ENCODE results near the gene CDC7.

The CDC7 gene

DNA sequence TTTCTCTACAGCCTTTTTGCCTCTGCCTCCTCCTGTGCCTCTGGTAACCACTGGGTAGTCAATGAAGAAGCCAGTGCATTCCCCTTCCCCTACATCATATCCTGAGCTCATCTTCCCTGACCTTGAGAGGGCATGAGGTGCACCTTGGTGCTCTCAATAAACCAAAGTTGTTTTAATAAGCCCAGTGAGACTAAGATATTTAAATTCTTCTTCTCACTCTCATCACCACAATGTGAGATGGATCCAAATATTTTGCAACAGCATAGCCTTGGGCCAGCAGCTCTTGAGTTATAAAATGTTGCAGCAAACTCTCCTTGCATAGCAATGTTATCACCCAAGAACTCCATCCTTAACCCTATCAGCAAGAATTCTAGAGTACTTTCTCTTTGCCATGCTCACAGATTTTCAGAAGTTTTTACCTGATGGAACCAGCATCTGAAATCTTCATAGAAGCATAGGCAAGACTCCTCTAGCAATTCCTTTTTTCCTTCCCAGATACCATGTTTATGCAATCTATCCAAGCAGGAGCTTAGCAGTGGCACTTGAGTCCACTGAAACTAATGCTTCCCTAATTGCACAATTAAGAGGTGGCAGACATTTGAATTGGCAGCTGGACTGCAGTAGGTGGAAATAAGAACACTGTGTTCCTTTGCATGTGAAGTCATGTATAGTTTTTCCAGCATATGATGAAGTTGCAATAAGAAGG is 36.8 kb downstream of the CDC7 start:
- no peak for ATAC-seq
- TF ChIP-seq POU6F1 (CRISPR knock-in tag; IDR thresholded peaks at IDR 0.05; ENCODE audit: borderline replicate concordance, low read depth) (no peak), GLIS3 (CRISPR knock-in tag; IDR thresholded peaks at IDR 0.05) (no peak), SNAI2 (CRISPR knock-in tag; IDR thresholded peaks at IDR 0.05) (no peak), ZNF8 (CRISPR knock-in tag; IDR thresholded peaks at IDR 0.05) (no peak), RARB (CRISPR knock-in tag; IDR thresholded peaks at IDR 0.05) (no peak), CSDC2 (CRISPR knock-in tag; IDR thresholded peaks at IDR 0.05) (no peak), TSHZ2 (CRISPR knock-in tag; IDR thresholded peaks at IDR 0.05) (no peak), ZFP30 (CRISPR knock-in tag; IDR thresholded peaks at IDR 0.05) (no peak), ZNF70 (CRISPR knock-in tag; IDR thresholded peaks at IDR 0.05) (no peak), ZC3H10 (CRISPR knock-in tag; IDR thresholded peaks at IDR 0.05) (no peak)

DNA sequence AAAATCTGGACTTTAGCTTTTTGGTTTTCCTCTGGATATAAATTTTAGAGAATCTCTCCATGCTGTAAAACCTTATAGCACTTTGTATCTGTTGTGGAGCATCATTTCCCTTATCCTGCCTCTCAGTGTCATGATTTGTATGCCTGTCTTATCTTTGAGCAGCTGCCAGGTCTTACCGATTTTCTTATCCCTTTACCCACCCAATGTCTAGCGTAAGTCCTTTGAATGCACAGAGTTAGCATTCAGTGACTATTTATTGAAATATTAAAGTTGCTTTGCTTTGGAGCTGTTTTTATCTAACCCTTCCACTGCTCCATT is 37.3 kb downstream of the CDC7 start:
- no peak for ATAC-seq
- TF ChIP-seq, protein P1, sequence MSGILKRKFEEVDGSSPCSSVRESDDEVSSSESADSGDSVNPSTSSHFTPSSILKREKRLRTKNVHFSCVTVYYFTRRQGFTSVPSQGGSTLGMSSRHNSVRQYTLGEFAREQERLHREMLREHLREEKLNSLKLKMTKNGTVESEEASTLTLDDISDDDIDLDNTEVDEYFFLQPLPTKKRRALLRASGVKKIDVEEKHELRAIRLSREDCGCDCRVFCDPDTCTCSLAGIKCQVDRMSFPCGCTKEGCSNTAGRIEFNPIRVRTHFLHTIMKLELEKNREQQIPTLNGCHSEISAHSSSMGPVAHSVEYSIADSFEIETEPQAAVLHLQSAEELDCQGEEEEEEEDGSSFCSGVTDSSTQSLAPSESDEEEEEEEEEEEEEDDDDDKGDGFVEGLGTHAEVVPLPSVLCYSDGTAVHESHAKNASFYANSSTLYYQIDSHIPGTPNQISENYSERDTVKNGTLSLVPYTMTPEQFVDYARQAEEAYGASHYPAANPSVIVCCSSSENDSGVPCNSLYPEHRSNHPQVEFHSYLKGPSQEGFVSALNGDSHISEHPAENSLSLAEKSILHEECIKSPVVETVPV (CRISPR knock-in tag; IDR thresholded peaks at IDR 0.05): no peak
- TF ChIP-seq ZFP3 (CRISPR knock-in tag; IDR thresholded peaks at IDR 0.05) (no peak), CSDC2 (CRISPR knock-in tag; IDR thresholded peaks at IDR 0.05) (no peak), ARNTL (CRISPR knock-in tag; IDR thresholded peaks at IDR 0.05; ENCODE audit: borderline replicate concordance, low read depth) (no peak), GLIS3 (CRISPR knock-in tag; IDR thresholded peaks at IDR 0.05) (no peak), ZFP30 (CRISPR knock-in tag; IDR thresholded peaks at IDR 0.05) (no peak), TOX (CRISPR knock-in tag; IDR thresholded peaks at IDR 0.05; ENCODE audit: borderline replicate concordance) (no peak), TSHZ2 (CRISPR knock-in tag; IDR thresholded peaks at IDR 0.05) (no peak), BACH2 (CRISPR knock-in tag; IDR thresholded peaks at IDR 0.05; ENCODE audit: borderline replicate concordance) (no peak), ISL1 (CRISPR knock-in tag; IDR thresholded peaks at IDR 0.05) (no peak), ZNF70 (CRISPR knock-in tag; IDR thresholded peaks at IDR 0.05) (no peak), POU6F1 (CRISPR knock-in tag; IDR thresholded peaks at IDR 0.05; ENCODE audit: borderline replicate concordance, low read depth) (no peak), TCF4 (CRISPR knock-in tag; IDR thresholded peaks at IDR 0.05; ENCODE audit: borderline replicate concordance) (no peak), CREB5 (CRISPR knock-in tag; IDR thresholded peaks at IDR 0.05; ENCODE audit: low read depth) (no peak), ESRRG (CRISPR knock-in tag; IDR thresholded peaks at IDR 0.05) (no peak), RARB (CRISPR knock-in tag; IDR thresholded peaks at IDR 0.05) (no peak), PPARA (CRISPR knock-in tag; IDR thresholded peaks at IDR 0.05; ENCODE audit: borderline replicate concordance) (no peak)
- TF ChIP-seq, protein P2, sequence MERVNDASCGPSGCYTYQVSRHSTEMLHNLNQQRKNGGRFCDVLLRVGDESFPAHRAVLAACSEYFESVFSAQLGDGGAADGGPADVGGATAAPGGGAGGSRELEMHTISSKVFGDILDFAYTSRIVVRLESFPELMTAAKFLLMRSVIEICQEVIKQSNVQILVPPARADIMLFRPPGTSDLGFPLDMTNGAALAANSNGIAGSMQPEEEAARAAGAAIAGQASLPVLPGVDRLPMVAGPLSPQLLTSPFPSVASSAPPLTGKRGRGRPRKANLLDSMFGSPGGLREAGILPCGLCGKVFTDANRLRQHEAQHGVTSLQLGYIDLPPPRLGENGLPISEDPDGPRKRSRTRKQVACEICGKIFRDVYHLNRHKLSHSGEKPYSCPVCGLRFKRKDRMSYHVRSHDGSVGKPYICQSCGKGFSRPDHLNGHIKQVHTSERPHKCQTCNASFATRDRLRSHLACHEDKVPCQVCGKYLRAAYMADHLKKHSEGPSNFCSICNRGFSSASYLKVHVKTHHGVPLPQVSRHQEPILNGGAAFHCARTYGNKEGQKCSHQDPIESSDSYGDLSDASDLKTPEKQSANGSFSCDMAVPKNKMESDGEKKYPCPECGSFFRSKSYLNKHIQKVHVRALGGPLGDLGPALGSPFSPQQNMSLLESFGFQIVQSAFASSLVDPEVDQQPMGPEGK (CRISPR knock-in tag; IDR thresholded peaks at IDR 0.05; ENCODE audit: borderline replicate concordance): no peak
